OCI-LY1 (cell line): ENCODE results near the gene PRKAB1.

Source experiments
- H2AFZ ChIP-seq: fragments of 200-600 bp; sonication (generic), shearing (Covaris generic); 2 replicates; pipeline ENCODE4 v1.6.0; 2014; ENCODE audit warnings: antibody characterized with exemption, mild to moderate bottlenecking, low read length
- H3F3A ChIP-seq: fragments of 200-600 bp; sonication (generic), shearing (Covaris generic); 2 replicates; pipeline ENCODE4 v1.6.0; 2014; ENCODE audit warnings: mild to moderate bottlenecking, antibody characterized with exemption, low read length, moderate library complexity; ENCODE audit not compliant: insufficient read depth
- H3K27ac ChIP-seq: fragments of 200-600 bp; sonication (generic); 2 replicates; pipeline ENCODE4 v1.5.1; 2014; ENCODE audit warnings: low read length, mixed run types, mild to moderate bottlenecking, low read depth; ENCODE audit not compliant: poor library complexity, severe bottlenecking
- H3K27me3 ChIP-seq: fragments of 200-600 bp; sonication (generic); 2 replicates; pipeline ENCODE4 v1.6.0; 2014; ENCODE audit warnings: antibody characterized with exemption, mild to moderate bottlenecking, low read length, moderate library complexity; ENCODE audit not compliant: insufficient read depth
- H3K36me3 ChIP-seq: fragments of 200-600 bp; sonication (generic); 2 replicates; pipeline ENCODE4 v1.6.1; 2014; ENCODE audit warnings: mild to moderate bottlenecking, antibody characterized with exemption, low read length, moderate library complexity, mixed read lengths; ENCODE audit not compliant: insufficient read depth
- H3K4me1 ChIP-seq: fragments of 200-600 bp; sonication (generic); 2 replicates; pipeline ENCODE4 v1.5.1; 2014; ENCODE audit warnings: mild to moderate bottlenecking, low read length, moderate library complexity; ENCODE audit not compliant: insufficient read depth, severe bottlenecking
- H3K4me2 ChIP-seq: fragments of 200-600 bp; sonication (generic), shearing (Covaris generic); 2 replicates; pipeline ENCODE4 v1.6.1; 2014; ENCODE audit warnings: low read length
- H3K4me3 ChIP-seq: fragments of 200-600 bp; sonication (generic); 2 replicates; pipeline ENCODE4 v1.5.1; 2014; ENCODE audit warnings: low read length, low read depth, mild to moderate bottlenecking, mixed read lengths; ENCODE audit not compliant: poor library complexity, severe bottlenecking
- H3K79me2 ChIP-seq: fragments of 200-600 bp; shearing (Covaris generic); 2 replicates; pipeline ENCODE4 v1.6.1; 2016; ENCODE audit warnings: mixed run types, low read length, mixed read lengths; ENCODE audit not compliant: insufficient read depth
- H3K9ac ChIP-seq: fragments of 200-600 bp; sonication (generic), shearing (Covaris generic); 2 replicates; pipeline ENCODE4 v1.6.1; 2014; ENCODE audit warnings: mild to moderate bottlenecking, low read length, mixed read lengths
- H3K9me2 ChIP-seq: fragments of 200-600 bp; sonication (generic), shearing (Covaris generic); 2 replicates; pipeline ENCODE4 v1.6.1; 2014; ENCODE audit warnings: low read depth, mild to moderate bottlenecking, low read length, mixed read lengths
- H3K9me3 ChIP-seq: fragments of 200-600 bp; shearing (Covaris generic); 2 replicates; pipeline ENCODE4 v1.6.1; 2014; ENCODE audit warnings: low read length, mixed read lengths
- H4K20me1 ChIP-seq: fragments of 200-600 bp; sonication (generic), shearing (Covaris generic); 2 replicates; pipeline ENCODE4 v1.6.0; 2016; ENCODE audit warnings: mild to moderate bottlenecking, low read length; ENCODE audit not compliant: insufficient read depth
- EZH2 ChIP-seq: fragments of 200-600 bp; sonication (generic), shearing (Covaris generic); IDR thresholded peaks from 2 replicates; pipeline ENCODE4 v1.8.0; 2017; ENCODE audit warnings: borderline replicate concordance, mixed run types, mild to moderate bottlenecking, antibody characterized with exemption, low read length, moderate library complexity, mixed read lengths
- TF ChIP-seq, protein P1 (sequence below): fragments of 200-600 bp; sonication (generic), shearing (Covaris generic); IDR thresholded peaks from 2 replicates; pipeline ENCODE4 v1.5.1; 2017; ENCODE audit warnings: mild to moderate bottlenecking, antibody characterized with exemption, low read length, moderate library complexity, mixed read lengths

Gene PRKAB1

DNA sequence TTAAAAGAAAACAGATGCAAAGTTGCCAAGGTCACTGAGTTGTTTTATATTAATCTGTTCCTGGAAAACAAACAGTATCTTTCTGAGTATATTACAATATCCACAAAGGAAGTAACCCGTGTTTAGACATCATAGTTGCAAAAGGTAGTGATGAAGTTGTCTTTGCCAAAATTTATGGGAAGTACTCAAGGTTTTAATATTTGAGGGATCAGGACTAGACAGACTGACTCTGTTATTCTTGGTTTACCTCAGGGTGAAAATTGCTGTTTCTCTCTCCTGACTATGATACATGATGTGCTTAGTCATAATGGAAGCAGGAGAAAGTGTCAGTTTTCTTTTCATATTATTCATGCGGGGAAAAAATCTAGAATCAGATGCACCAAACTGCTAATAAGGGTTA is 46.1 kb upstream of the PRKAB1 start:
- no peaks in the 10 kb centered on the region for H3K4me1 ChIP-seq
- H3K4me3 ChIP-seq, result no peak overlapping the region
- H3F3A ChIP-seq, result no peaks in the 10 kb centered on the region
- no peaks in the 10 kb centered on the region for H3K9me2 ChIP-seq
- TF ChIP-seq, protein P1, sequence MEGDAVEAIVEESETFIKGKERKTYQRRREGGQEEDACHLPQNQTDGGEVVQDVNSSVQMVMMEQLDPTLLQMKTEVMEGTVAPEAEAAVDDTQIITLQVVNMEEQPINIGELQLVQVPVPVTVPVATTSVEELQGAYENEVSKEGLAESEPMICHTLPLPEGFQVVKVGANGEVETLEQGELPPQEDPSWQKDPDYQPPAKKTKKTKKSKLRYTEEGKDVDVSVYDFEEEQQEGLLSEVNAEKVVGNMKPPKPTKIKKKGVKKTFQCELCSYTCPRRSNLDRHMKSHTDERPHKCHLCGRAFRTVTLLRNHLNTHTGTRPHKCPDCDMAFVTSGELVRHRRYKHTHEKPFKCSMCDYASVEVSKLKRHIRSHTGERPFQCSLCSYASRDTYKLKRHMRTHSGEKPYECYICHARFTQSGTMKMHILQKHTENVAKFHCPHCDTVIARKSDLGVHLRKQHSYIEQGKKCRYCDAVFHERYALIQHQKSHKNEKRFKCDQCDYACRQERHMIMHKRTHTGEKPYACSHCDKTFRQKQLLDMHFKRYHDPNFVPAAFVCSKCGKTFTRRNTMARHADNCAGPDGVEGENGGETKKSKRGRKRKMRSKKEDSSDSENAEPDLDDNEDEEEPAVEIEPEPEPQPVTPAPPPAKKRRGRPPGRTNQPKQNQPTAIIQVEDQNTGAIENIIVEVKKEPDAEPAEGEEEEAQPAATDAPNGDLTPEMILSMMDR, result no peak
- no peak for TF ChIP-seq EZH2
- H3K9ac ChIP-seq, result no peak overlapping the region
- no peaks in the 10 kb centered on the region for H3K79me2 ChIP-seq
- H2AFZ ChIP-seq, result no peak overlapping the region
- H3K9me3 ChIP-seq, result no peaks in the 10 kb centered on the region
- H3K27me3 ChIP-seq, result no peaks in the 10 kb centered on the region
- H3K36me3 ChIP-seq, result no peaks in the 10 kb centered on the region
- no peak overlapping the region for H3K27ac ChIP-seq
- H3K4me2 ChIP-seq, result no peak overlapping the region
- H4K20me1 ChIP-seq, result no peaks in the 10 kb centered on the region

- Histone ChIP-seq H3K4me3 (no peak overlapping the region), H3K79me2 (no peaks in the 10 kb centered on the region), H3F3A (no peaks in the 10 kb centered on the region), H3K9me2 (no peaks in the 10 kb centered on the region), H3K27me3 (no peaks in the 10 kb centered on the region), H3K4me1 (no peaks in the 10 kb centered on the region), H3K27ac (no peak overlapping the region), H3K9me3 (no peaks in the 10 kb centered on the region), H2AFZ (no peak overlapping the region), H3K4me2 (no peak overlapping the region), H3K36me3 (no peaks in the 10 kb centered on the region), H3K9ac (no peak overlapping the region), H4K20me1 (no peaks in the 10 kb centered on the region)
- TF ChIP-seq EZH2, result no peak
- TF ChIP-seq, protein P1, result no peak
These were observed 43.0 kb upstream of the PRKAB1 start for GRCh38 chr12:119624966-119625365.

DNA sequence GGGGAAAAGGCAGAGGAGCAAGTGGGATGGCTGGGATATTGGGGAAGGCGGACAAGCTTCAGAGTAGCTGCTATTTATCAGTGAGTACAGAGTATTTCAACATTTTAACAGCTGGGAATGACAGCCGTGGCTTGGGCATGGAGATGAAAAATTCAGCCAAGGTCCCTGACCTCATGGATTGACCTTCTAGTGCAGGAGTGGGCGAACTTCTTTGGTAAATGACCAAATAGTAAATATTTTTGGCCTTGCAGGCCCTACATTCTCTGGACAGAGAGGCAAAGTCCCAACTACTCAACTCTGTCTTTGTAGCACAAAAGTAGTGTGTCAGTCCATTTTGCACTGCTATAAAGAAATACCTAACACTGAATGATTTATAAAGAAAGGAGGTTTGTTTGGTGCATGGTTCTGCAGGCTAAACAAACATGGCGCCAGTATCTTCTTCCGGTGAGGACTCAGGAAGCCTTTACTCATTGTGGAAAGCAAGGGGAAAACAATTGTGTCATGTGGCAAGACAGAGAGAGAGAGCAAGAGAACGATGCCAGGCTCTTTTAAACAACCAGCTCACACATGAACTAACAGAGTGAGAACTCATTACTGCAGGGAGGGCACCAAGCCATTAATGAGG is 40.8 kb upstream of the PRKAB1 start:
- Histone ChIP-seq H3K9me2 (no peaks in the 10 kb centered on the region), H3K4me2 (no peak overlapping the region), H3K36me3 (no peaks in the 10 kb centered on the region), H3K9me3 (no peaks in the 10 kb centered on the region), H3K27me3 (no peaks in the 10 kb centered on the region), H3F3A (no peaks in the 10 kb centered on the region), H2AFZ (no peak overlapping the region), H3K79me2 (no peaks in the 10 kb centered on the region), H3K4me3 (no peak overlapping the region), H4K20me1 (no peaks in the 10 kb centered on the region), H3K9ac (no peak overlapping the region), H3K27ac (no peak overlapping the region), H3K4me1 (no peaks in the 10 kb centered on the region)
- TF ChIP-seq EZH2, result no peak
- TF ChIP-seq, protein P1, result no peak
